GM12878 (cell line): ENCODE data around the gene RET. TPM values are rescaled to one million over a fixed set of nuclear protein-coding genes. Genes with fewer than 3 reads are reported as not detected.

Experiments
- ATAC-seq: fragments of 200-7000 bp; cut with Tn5 transposase; 3 replicates; pipeline ENCODE4 v1.9.1; 2020; ENCODE audit warnings: mild to moderate bottlenecking, moderate library complexity
- BruUV-seq: library from RNA; stranded (reverse); fragments of 400-500 nt; replicated peaks from 2 replicates; lab custom pipeline; 2021; lab: Mats Ljungman, UMichigan
- CTCF ChIA-PET: fragments of 300-600 bp; sonication (Branson Sonifier 250); formaldehyde crosslinking; extraction: SDS; loops from one replicate; lab custom pipeline; 2021; ENCODE audit warnings: inconsistent platforms; lab: Yijun Ruan, JAX
- POLR2A ChIA-PET: fragments of 350-600 bp; formaldehyde crosslinking; extraction: SDS; loops from one replicate; lab custom pipeline; 2021; ENCODE audit warnings: inconsistent platforms; lab: Charles Lee
- RAD21 ChIA-PET: fragments of 300-600 bp; sonication (Branson Sonifier 250); formaldehyde crosslinking; loops from one replicate; lab custom pipeline; 2023; ENCODE audit warnings: antibody characterized with exemption; ENCODE audit not compliant: unreplicated experiment; lab: Charles Lee
- SMC1A ChIA-PET: fragments of 300-600 bp; sonication (Branson Sonifier 250); formaldehyde crosslinking; loops from one replicate; lab custom pipeline; 2023; ENCODE audit not compliant: unreplicated experiment, uncharacterized antibody; lab: Charles Lee
- DNase-seq: peaks from one replicate; pipeline ENCODE4 v3.0.0-alpha.2; 2011; ENCODE audit warnings: low read depth, low spot score
- FAIRE-seq: peaks from 3 replicates; lab custom pipeline; 2011; peaks lifted over from hg19 to GRCh38; lab: Jason Lieb, UNC
- H2AFZ ChIP-seq: 2 replicates; pipeline ENCODE4 v1.6.0; 2011; ENCODE audit warnings: low read depth, low read length, control low read depth; ENCODE audit not compliant: control insufficient read depth
- H3K27ac ChIP-seq: 2 replicates; pipeline ENCODE4 v1.5.1; 2011; ENCODE audit warnings: control low read depth; ENCODE audit not compliant: control insufficient read depth, insufficient read depth
- H3K27me3 ChIP-seq, 2 experiments: replicated peaks in 1 of 2; 2 replicates each; pipeline versions ENCODE4 v1.6.0 to v1.6.1; 2011; ENCODE audit warnings: low read length in 1 of 2; ENCODE audit not compliant: control insufficient read depth in 2 of 2, insufficient read depth in 2 of 2
- H3K36me3 ChIP-seq, 2 experiments: 2 replicates each; pipeline ENCODE4 v1.5.1; 2011; ENCODE audit warnings: low read length in 1 of 2; ENCODE audit not compliant: control insufficient read depth in 2 of 2, insufficient read depth in 2 of 2
- H3K4me1 ChIP-seq: 2 replicates; pipeline ENCODE4 v1.6.1; 2011; ENCODE audit warnings: mild to moderate bottlenecking, low read length, moderate library complexity, mixed read lengths; ENCODE audit not compliant: control insufficient read depth, insufficient read depth
- H3K4me2 ChIP-seq: 2 replicates; pipeline ENCODE4 v1.6.0; 2011; ENCODE audit warnings: control low read depth; ENCODE audit not compliant: control insufficient read depth, insufficient read depth
- H3K4me3 ChIP-seq: fragments of 200-600 bp; sonication (generic); 2 replicates; pipeline ENCODE4 v1.5.1; 2016
- H3K79me2 ChIP-seq: 2 replicates; pipeline ENCODE4 v1.6.0; 2011; ENCODE audit warnings: low read length; ENCODE audit not compliant: control insufficient read depth, insufficient read depth
- H3K9ac ChIP-seq: 2 replicates; pipeline ENCODE4 v1.8.0; 2011; ENCODE audit warnings: low read length, control low read depth, mixed read lengths; ENCODE audit not compliant: control insufficient read depth, insufficient read depth
- H3K9me3 ChIP-seq: replicated peaks from 3 replicates; pipeline ENCODE4 v1.5.1; 2011; ENCODE audit warnings: mild to moderate bottlenecking, low read length; ENCODE audit not compliant: control insufficient read depth, insufficient read depth
- H4K20me1 ChIP-seq: 2 replicates; pipeline ENCODE4 v1.6.0; 2011; ENCODE audit not compliant: control insufficient read depth, insufficient read depth
- DPF2 ChIP-seq: fragments of 450-650 bp; IDR thresholded peaks from 2 replicates; pipeline ENCODE4 v1.6.1; 2017; ENCODE audit warnings: mild to moderate bottlenecking
- SMC3 ChIP-seq: IDR thresholded peaks from 2 replicates; pipeline ENCODE4 v1.6.1; 2011; ENCODE audit warnings: low read length, improper control_type of control experiment, borderline replicate concordance
- STAT3 ChIP-seq: IDR thresholded peaks from 2 replicates; pipeline ENCODE4 v1.6.1; 2011; ENCODE audit warnings: low read depth, low read length, improper control_type of control experiment
- WGBS: methylation state at CpG from one replicate; pipeline ENCODE4 v1.1.6; 2016; ENCODE audit warnings: low lambda C conversion rate; ENCODE audit not compliant: insufficient replicate concordance, insufficient coverage; ENCODE audit errors: missing lambda C conversion rate; 5-methylcytosine and 5-hydroxymethylcytosine counted together
- in situ Hi-C: fragments of 300-500 bp; cut with MboI; formaldehyde crosslinking; loops from 9 replicates; pipeline ENCODE4 v1.14.3; 2018; ENCODE audit warnings: mixed read lengths
- intact Hi-C: fragments of 100-400 bp; cut with micrococcal nuclease; formaldehyde crosslinking; loops from one replicate; pipeline ENCODE4 v1.14.2; 2022; ENCODE audit not compliant: unreplicated experiment
- polyA plus RNA-seq, 11 experiments: library from polyadenylated mRNA; depleted of rRNA in 4 of 11; unstranded in 6 of 11; stranded (reverse) in 5 of 11; fragments of >200 nt; fragmentation: Nextera tagmentation in 4 of 11; fragmentation: Illumina TruSeq in 1 of 11; extraction: Ambion mirVana in 4 of 11; extraction: Trizol in 1 of 11; gene quantifications; 1 replicate in 1 of 11; 2 replicates in 10 of 11; pipeline versions ENCODE4 v1.2.1 to v1.2.3, GENCODE V29; 2011 to 2016; ENCODE audit warnings: inconsistent platforms in 2 of 11, missing spikeins in 2 of 11, low read depth in 1 of 11
- total RNA-seq, 4 experiments: library from RNA; depleted of rRNA in 3 of 4; stranded (reverse); fragments of >200 nt in 3 of 4; fragmentation: Illumina TruSeq in 1 of 4; extraction: Trizol in 1 of 4; gene quantifications; 2 replicates each; pipeline versions ENCODE4 v1.2.1 to v1.2.3, GENCODE V29; 2013 to 2021

Gene RET
- total and polyA plus RNA-seq, 10 of the 15 experiments (the other 5 are each of a cell fraction or from before 2014, with no cell fraction given) = not detected

DNA sequence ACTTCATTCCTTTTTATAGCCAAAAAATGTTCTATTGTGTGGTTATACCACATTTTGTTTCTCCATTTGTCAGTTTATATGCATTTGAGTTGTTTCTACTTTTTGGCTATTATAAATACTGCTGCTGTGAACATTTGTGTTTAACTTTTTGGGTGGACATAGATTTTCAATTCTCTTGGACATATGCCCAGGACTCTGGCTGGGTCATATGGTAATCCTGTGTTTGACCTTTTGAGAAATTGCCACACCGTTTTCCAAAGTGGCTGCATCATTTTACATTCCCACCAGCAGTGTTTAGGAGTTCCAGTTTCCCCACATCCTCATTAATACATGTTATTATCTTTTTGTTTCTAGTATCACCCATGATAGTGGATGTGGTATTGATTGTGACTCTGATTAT lies 100.7 kb downstream of the RET start:
- 94% methylated on average over 1 of the region's 1 CpG for WGBS
- Histone ChIP-seq H3K9me3 (no peaks in the 10 kb centered on the region), H3K79me2 (no peaks in the 10 kb centered on the region), H3K4me3 (no peak overlapping the region), H3K27ac (no peak overlapping the region), H3K36me3 (peaks cover 0 to 12% of the 10 kb centered on the region in 2 experiments; a peak in 3 of 4 replicates), H3K4me1 (peaks cover 2% of the 10 kb centered on the region), H3K27me3 (no peaks in the 10 kb centered on the region), H3K9ac (no peak overlapping the region), H3K4me2 (no peak overlapping the region), H4K20me1 (no peaks in the 10 kb centered on the region), H2AFZ (no peak overlapping the region)
- CTCF ChIA-PET = no interaction called here
- SMC1A ChIA-PET = no interaction called here
- BruUV-seq = no TSS peak
- RAD21 ChIA-PET = no interaction called here
- POLR2A ChIA-PET = no interaction called here
- FAIRE-seq (no peak), ATAC-seq (no peak), DNase-seq (no peak)
- intact Hi-C loops = no loop called here
- TF ChIP-seq SMC3 = no peak
- TF ChIP-seq DPF2 = no peak
- no peak for TF ChIP-seq STAT3
- in situ Hi-C loops = no loop called here

Other genes with a start within 250 kb of the RET start
- 5.1 and 6.4 TPM in 2 replicates for gene CSGALNACT2, start 61.4 kb downstream of the RET start, total RNA-seq (2014; rRNA removed)
- gene CSGALNACT2, start 61.4 kb downstream of the RET start, total RNA-seq (2014; rRNA removed; fragmentation: Illumina TruSeq; extraction: Trizol) = 6.0 and 6.3 TPM in 2 replicates
- 7.6 and 8.4 TPM in 2 replicates for gene CSGALNACT2, start 61.4 kb downstream of the RET start, total RNA-seq (2021)
- gene CSGALNACT2, start 61.4 kb downstream of the RET start, polyA plus RNA-seq (2011; rRNA removed) = 12.6 and 18.8 TPM in 2 replicates
- gene CSGALNACT2, start 61.4 kb downstream of the RET start, polyA plus RNA-seq (2014; fragmentation: Illumina TruSeq; extraction: Trizol) = 12.3 and 18.3 TPM in 2 replicates
- 1 to 10 TPM; 2.5 to 4.0 TPM for gene CSGALNACT2, start 61.4 kb downstream of the RET start, polyA plus RNA-seq (2014; fragmentation: Nextera tagmentation; extraction: Ambion mirVana)
- 7.4 and 10.1 TPM in 2 replicates for gene CSGALNACT2, start 61.4 kb downstream of the RET start, polyA plus RNA-seq (2014; rRNA removed)
- 1 to 10 TPM; 9.0 to 9.9 TPM for gene CSGALNACT2, start 61.4 kb downstream of the RET start, polyA plus RNA-seq (2016; fragmentation: Nextera tagmentation; extraction: Ambion mirVana)
- gene RASGEF1A, start 190.0 kb downstream of the RET start, total RNA-seq (2014; rRNA removed) = 3.1 and 4.7 TPM in 2 replicates
- 1.8 TPM in 2 replicates for gene RASGEF1A, start 190.0 kb downstream of the RET start, total RNA-seq (2014; rRNA removed; fragmentation: Illumina TruSeq; extraction: Trizol)
- 2.6 and 2.9 TPM in 2 replicates for gene RASGEF1A, start 190.0 kb downstream of the RET start, total RNA-seq (2021)
- 0.10 TPM in 2 replicates for gene RASGEF1A, start 190.0 kb downstream of the RET start, polyA plus RNA-seq (2011; rRNA removed)
- gene RASGEF1A, start 190.0 kb downstream of the RET start, polyA plus RNA-seq (2014; fragmentation: Illumina TruSeq; extraction: Trizol) = 1.5 and 1.9 TPM in 2 replicates
- gene RASGEF1A, start 190.0 kb downstream of the RET start, polyA plus RNA-seq (2014; fragmentation: Nextera tagmentation; extraction: Ambion mirVana) = under 1 TPM; 0.29 to 0.45 TPM
- 3.8 and 4.8 TPM in 2 replicates for gene RASGEF1A, start 190.0 kb downstream of the RET start, polyA plus RNA-seq (2014; rRNA removed)
- gene RASGEF1A, start 190.0 kb downstream of the RET start, polyA plus RNA-seq (2016; fragmentation: Nextera tagmentation; extraction: Ambion mirVana) = under 1 TPM; 0.82 to 0.84 TPM